MM.1S (cell line): ENCODE data around the gene ACTBL2.

ENCODE experiments used
- DNase-seq: peaks from one replicate; pipeline ENCODE4 v3.0.0-alpha.2; 2015
- H2AFZ ChIP-seq: fragments of 300-600 bp; sonication (generic); 2 replicates; pipeline ENCODE4 v1.6.0; 2016; ENCODE audit warnings: antibody characterized with exemption, low read length
- H3F3A ChIP-seq: fragments of 300-600 bp; sonication (generic); 2 replicates; pipeline ENCODE4 v1.6.1; 2016; ENCODE audit warnings: mild to moderate bottlenecking, antibody characterized with exemption, low read length, moderate library complexity, mixed read lengths; ENCODE audit not compliant: insufficient read depth
- H3K27ac ChIP-seq: fragments of 300-600 bp; sonication (generic); 2 replicates; pipeline ENCODE4 v1.5.1; 2016; ENCODE audit warnings: mild to moderate bottlenecking, low read length
- H3K27me3 ChIP-seq: fragments of 300-600 bp; sonication (generic); replicated peaks from 2 replicates; pipeline ENCODE4 v1.6.0; 2016; ENCODE audit warnings: low read length; ENCODE audit not compliant: insufficient read depth
- H3K36me3 ChIP-seq: fragments of 300-600 bp; sonication (generic); replicated peaks from 2 replicates; pipeline ENCODE4 v1.6.1; 2016; ENCODE audit warnings: mild to moderate bottlenecking, low read length, mixed read lengths; ENCODE audit not compliant: insufficient read depth
- H3K4me1 ChIP-seq: fragments of 300-600 bp; sonication (generic); 2 replicates; pipeline ENCODE4 v1.6.1; 2016; ENCODE audit warnings: low read length, mixed read lengths
- H3K4me2 ChIP-seq: fragments of 300-600 bp; sonication (generic); 2 replicates; pipeline ENCODE4 v1.6.0; 2016; ENCODE audit warnings: low read depth, low read length
- H3K4me3 ChIP-seq: fragments of 300-600 bp; sonication (generic); 2 replicates; pipeline ENCODE4 v1.5.1; 2016; ENCODE audit warnings: low read length, mixed read lengths
- H3K79me2 ChIP-seq: fragments of 300-600 bp; sonication (generic); 2 replicates; pipeline ENCODE4 v1.6.1; 2016; ENCODE audit warnings: mixed run types, low read length, mixed read lengths
- H3K9ac ChIP-seq: fragments of 300-600 bp; sonication (generic); 2 replicates; pipeline ENCODE4 v1.6.1; 2016; ENCODE audit warnings: low read length, mixed read lengths
- H3K9me2 ChIP-seq: fragments of 300-600 bp; sonication (generic); replicated peaks from 2 replicates; pipeline ENCODE4 v1.6.1; 2016; ENCODE audit warnings: mild to moderate bottlenecking, low read length, mixed read lengths; ENCODE audit not compliant: insufficient read depth
- H3K9me3 ChIP-seq: fragments of 300-600 bp; sonication (generic); replicated peaks from 2 replicates; pipeline ENCODE4 v1.6.1; 2016; ENCODE audit warnings: mild to moderate bottlenecking, low read length, mixed read lengths; ENCODE audit not compliant: insufficient read depth
- H4K20me1 ChIP-seq: fragments of 300-600 bp; sonication (generic); 2 replicates; pipeline ENCODE4 v1.6.1; 2016; ENCODE audit warnings: mild to moderate bottlenecking, low read length, moderate library complexity, mixed read lengths; ENCODE audit not compliant: insufficient read depth
- EZH2 ChIP-seq: fragments of 300-600 bp; sonication (generic); optimal IDR thresholded peaks from 2 replicates; pipeline ENCODE3; 2017; ENCODE audit warnings: low read depth, mild to moderate bottlenecking, antibody characterized with exemption, low read length, mixed read lengths
- EZH2phosphoT487 ChIP-seq: fragments of 300-600 bp; sonication (generic); IDR thresholded peaks from 2 replicates; pipeline ENCODE4 v1.6.1; 2018; ENCODE audit warnings: antibody characterized with exemption, low read length
- TF ChIP-seq, protein P1 (sequence below): fragments of 300-600 bp; sonication (generic); IDR thresholded peaks from 2 replicates; pipeline ENCODE4 v1.5.1; 2016; ENCODE audit warnings: antibody characterized with exemption, low read length, mixed read lengths

Gene ACTBL2

DNA sequence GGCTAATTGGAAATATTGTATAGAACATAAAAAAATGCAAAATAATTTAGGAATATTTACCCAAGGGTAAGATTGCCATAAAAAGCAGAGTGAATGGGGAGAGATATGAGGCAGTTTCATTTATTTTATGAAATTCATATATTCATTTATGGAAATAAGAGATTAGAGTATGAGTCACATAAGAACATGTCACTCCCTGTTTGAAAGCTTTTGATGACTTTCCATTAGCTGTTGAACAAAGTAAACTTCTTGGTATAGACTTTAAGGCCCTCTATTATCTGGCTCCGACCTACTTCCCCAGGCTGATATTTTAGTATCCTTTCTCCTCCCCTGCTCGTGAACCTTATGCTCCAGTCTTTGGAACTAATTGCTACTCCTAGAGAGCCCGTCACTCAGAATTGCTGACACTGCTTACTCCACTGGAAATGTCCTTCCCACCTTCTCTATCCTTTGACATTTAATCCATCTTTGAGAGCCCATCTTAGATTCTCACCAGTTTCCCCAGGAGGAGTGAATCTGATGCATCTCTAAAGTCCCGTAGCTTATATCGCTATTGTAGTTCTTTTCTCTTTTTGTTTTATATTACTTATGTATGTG lies 8.9 kb upstream of the ACTBL2 start:
- no peak for DNase-seq
- no peaks in the 10 kb centered on the region for H3K79me2 ChIP-seq
- H3K27me3 ChIP-seq: no peaks in the 10 kb centered on the region
- H3K9ac ChIP-seq: no peak overlapping the region
- no peak overlapping the region for H3K4me2 ChIP-seq
- no peaks in the 10 kb centered on the region for H3K36me3 ChIP-seq
- no peaks in the 10 kb centered on the region for H4K20me1 ChIP-seq
- no peak overlapping the region for H3K27ac ChIP-seq
- no peak overlapping the region for H2AFZ ChIP-seq
- TF ChIP-seq EZH2phosphoT487: no peak
- no peak for TF ChIP-seq EZH2
- TF ChIP-seq, protein P1, sequence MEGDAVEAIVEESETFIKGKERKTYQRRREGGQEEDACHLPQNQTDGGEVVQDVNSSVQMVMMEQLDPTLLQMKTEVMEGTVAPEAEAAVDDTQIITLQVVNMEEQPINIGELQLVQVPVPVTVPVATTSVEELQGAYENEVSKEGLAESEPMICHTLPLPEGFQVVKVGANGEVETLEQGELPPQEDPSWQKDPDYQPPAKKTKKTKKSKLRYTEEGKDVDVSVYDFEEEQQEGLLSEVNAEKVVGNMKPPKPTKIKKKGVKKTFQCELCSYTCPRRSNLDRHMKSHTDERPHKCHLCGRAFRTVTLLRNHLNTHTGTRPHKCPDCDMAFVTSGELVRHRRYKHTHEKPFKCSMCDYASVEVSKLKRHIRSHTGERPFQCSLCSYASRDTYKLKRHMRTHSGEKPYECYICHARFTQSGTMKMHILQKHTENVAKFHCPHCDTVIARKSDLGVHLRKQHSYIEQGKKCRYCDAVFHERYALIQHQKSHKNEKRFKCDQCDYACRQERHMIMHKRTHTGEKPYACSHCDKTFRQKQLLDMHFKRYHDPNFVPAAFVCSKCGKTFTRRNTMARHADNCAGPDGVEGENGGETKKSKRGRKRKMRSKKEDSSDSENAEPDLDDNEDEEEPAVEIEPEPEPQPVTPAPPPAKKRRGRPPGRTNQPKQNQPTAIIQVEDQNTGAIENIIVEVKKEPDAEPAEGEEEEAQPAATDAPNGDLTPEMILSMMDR: no peak
- H3K9me3 ChIP-seq: no peaks in the 10 kb centered on the region
- H3K4me1 ChIP-seq: peaks cover 21% of the 10 kb centered on the region
- no peak overlapping the region for H3K4me3 ChIP-seq
- H3F3A ChIP-seq: peaks cover 17% of the 10 kb centered on the region
- H3K9me2 ChIP-seq: no peaks in the 10 kb centered on the region

DNA sequence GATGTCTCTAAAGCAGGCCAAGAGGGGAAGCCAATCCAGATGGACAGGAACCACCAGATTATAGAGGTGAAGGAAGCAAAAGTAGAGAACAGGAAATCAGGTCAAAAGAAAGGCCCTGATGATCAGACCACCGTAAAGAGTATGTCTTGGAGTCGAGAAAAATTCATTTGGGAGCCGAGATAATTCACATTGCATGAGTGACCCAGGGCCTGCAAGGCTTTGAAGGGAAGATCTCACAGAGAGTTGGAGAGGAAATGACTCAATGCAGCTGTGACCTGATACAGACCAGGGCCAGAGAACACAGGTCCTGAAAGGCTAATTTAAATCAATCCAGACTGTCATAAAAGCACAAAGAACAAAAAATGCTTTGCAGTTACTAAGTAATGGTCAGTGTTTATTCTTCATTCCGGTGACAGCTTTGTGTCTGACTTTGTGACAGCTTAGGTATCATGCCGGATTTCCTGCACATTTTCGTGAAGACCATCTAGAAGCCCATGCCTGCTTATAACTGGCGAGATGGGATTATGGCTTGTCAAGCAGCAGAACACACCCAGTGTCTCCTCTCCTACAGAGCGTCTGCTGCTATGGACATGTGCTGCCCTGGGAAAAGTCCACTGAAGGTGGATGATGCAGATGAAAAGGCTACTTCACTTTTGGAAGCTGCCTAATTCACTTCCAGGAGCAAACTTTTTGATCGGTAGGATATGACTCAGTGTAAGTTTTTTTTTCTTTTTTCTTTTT lies 5.8 kb upstream of the ACTBL2 start:
- Histone ChIP-seq H4K20me1 (no peaks in the 10 kb centered on the region), H3K79me2 (no peaks in the 10 kb centered on the region), H3F3A (no peaks in the 10 kb centered on the region), H3K9ac (no peak overlapping the region), H2AFZ (no peak overlapping the region; the same call in 1 of the 2 replicates), H3K4me1 (no peaks in the 10 kb centered on the region), H3K9me3 (no peaks in the 10 kb centered on the region), H3K27me3 (no peaks in the 10 kb centered on the region), H3K4me3 (no peak overlapping the region), H3K36me3 (no peaks in the 10 kb centered on the region), H3K4me2 (no peak overlapping the region), H3K27ac (no peak overlapping the region), H3K9me2 (no peaks in the 10 kb centered on the region)
- no peak for DNase-seq
- TF ChIP-seq EZH2 (no peak), EZH2phosphoT487 (no peak)
- TF ChIP-seq, protein P1: no peak

DNA sequence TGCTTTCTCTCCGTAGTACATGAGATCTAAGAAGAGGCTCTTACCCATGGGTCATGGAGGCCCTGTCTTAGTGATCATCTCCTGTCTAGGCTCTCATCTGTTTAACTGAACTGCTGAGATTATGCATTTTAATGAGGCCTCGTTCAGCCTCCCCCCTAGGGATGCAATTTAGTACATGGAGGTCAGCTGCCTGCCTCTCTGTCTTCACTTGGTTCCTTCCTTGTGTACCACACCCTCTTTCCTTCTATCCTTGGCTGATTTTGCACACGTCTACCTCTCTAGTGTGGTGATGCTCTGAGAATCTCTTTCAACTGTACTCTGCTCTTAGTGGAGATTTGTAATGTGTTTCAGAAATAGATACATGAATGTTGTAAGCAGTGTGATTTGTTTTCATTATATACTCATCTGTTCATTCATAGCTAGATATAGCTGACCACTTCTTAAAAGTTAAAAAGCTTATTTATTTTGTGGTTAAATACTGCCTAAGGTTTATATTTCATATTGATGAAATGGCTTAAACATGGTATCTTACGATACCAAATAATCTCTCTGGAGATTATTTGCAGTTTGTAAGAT lies 3.5 kb upstream of the ACTBL2 start:
- Histone ChIP-seq H3K79me2 (no peaks in the 10 kb centered on the region), H3K4me1 (no peaks in the 10 kb centered on the region), H3K27me3 (no peaks in the 10 kb centered on the region), H3K4me2 (no peak overlapping the region), H3K36me3 (no peaks in the 10 kb centered on the region), H2AFZ (no peak overlapping the region), H3K27ac (no peak overlapping the region), H3K4me3 (no peak overlapping the region), H3K9ac (no peak overlapping the region), H3K9me3 (no peaks in the 10 kb centered on the region), H4K20me1 (no peaks in the 10 kb centered on the region), H3K9me2 (no peaks in the 10 kb centered on the region), H3F3A (no peaks in the 10 kb centered on the region)
- DNase-seq: no peak
- TF ChIP-seq EZH2 (no peak), EZH2phosphoT487 (no peak)
- TF ChIP-seq, protein P1: no peak
